SK-N-SH treated with all-trans-retinoic acid at 6 μM for 48 hours (cell line): ENCODE data around the gene ANLN.

ENCODE experiments used
- ATAC-seq: fragments of 200-7000 bp; cut with Tn5 transposase; 3 replicates; pipeline ENCODE4 v1.9.1; 2020; ENCODE audit warnings: mild to moderate bottlenecking, moderate library complexity
- ARNTL ChIP-seq: fragments of 450-650 bp; formaldehyde crosslinking; IDR thresholded peaks from 2 replicates; pipeline ENCODE4 v1.5.0; 2020; ENCODE audit warnings: low read depth, mild to moderate bottlenecking, moderate library complexity, borderline replicate concordance
- BACH2 ChIP-seq: fragments of 250-450 bp; sonication (Bioruptor Pico); IDR thresholded peaks from 2 replicates; pipeline ENCODE4 v1.9.0; 2021; ENCODE audit warnings: mild to moderate bottlenecking, borderline replicate concordance
- CSDC2 ChIP-seq: fragments of 250-450 bp; sonication (Bioruptor Pico); IDR thresholded peaks from 2 replicates; pipeline ENCODE4 v1.5.0; 2020; ENCODE audit warnings: mild to moderate bottlenecking, moderate library complexity
- CSRNP3 ChIP-seq: fragments of 250-450 bp; sonication (Bioruptor Pico); IDR thresholded peaks from 2 replicates; pipeline ENCODE4 v1.5.1; 2021; ENCODE audit warnings: mild to moderate bottlenecking, moderate library complexity
- ESRRG ChIP-seq: fragments of 250-450 bp; sonication (Bioruptor Pico); IDR thresholded peaks from 2 replicates; pipeline ENCODE4 v1.6.1; 2021; ENCODE audit warnings: mild to moderate bottlenecking
- ISL1 ChIP-seq: fragments of 250-450 bp; sonication (Bioruptor Pico); IDR thresholded peaks from 2 replicates; pipeline ENCODE4 v2.1.2; 2022; ENCODE audit warnings: mild to moderate bottlenecking, moderate library complexity
- OSR1 ChIP-seq: fragments of 250-450 bp; sonication (Bioruptor Pico); IDR thresholded peaks from 2 replicates; pipeline ENCODE4 v1.8.0; 2022; ENCODE audit warnings: moderate library complexity, mild to moderate bottlenecking, inconsistent platforms
- PATZ1 ChIP-seq: fragments of 250-450 bp; sonication (Bioruptor Pico); IDR thresholded peaks from 2 replicates; pipeline ENCODE4 v1.8.0; 2020; ENCODE audit warnings: mild to moderate bottlenecking, moderate library complexity, borderline replicate concordance
- PPARA ChIP-seq: fragments of 250-450 bp; sonication (Bioruptor Pico); IDR thresholded peaks from 2 replicates; pipeline ENCODE4 v1.5.0; 2020; ENCODE audit warnings: mild to moderate bottlenecking, borderline replicate concordance
- RARB ChIP-seq: fragments of 250-450 bp; sonication (Bioruptor Pico); IDR thresholded peaks from 2 replicates; pipeline ENCODE4 v1.8.0; 2021; ENCODE audit warnings: mild to moderate bottlenecking, moderate library complexity
- SNAI2 ChIP-seq: fragments of 250-450 bp; sonication (Bioruptor Pico); IDR thresholded peaks from 2 replicates; pipeline ENCODE4 v1.5.0; 2020; ENCODE audit warnings: mild to moderate bottlenecking, moderate library complexity
- TCF4 ChIP-seq: fragments of 250-450 bp; sonication (Bioruptor Pico); IDR thresholded peaks from 2 replicates; pipeline ENCODE4 v1.8.0; 2021; ENCODE audit warnings: mild to moderate bottlenecking, moderate library complexity, borderline replicate concordance
- TOX ChIP-seq: fragments of 250-450 bp; sonication (Bioruptor Pico); IDR thresholded peaks from 2 replicates; pipeline ENCODE4 v1.8.0; 2021; ENCODE audit warnings: mild to moderate bottlenecking, moderate library complexity, borderline replicate concordance
- ZC3H10 ChIP-seq: fragments of 250-450 bp; sonication (Bioruptor Pico); IDR thresholded peaks from 2 replicates; pipeline ENCODE4 v1.5.1; 2021; ENCODE audit warnings: mild to moderate bottlenecking, moderate library complexity
- ZFP3 ChIP-seq: fragments of 250-450 bp; sonication (Bioruptor Pico); IDR thresholded peaks from 2 replicates; pipeline ENCODE4 v1.5.0; 2020; ENCODE audit warnings: mild to moderate bottlenecking, moderate library complexity
- ZFP30 ChIP-seq: fragments of 450-650 bp; formaldehyde crosslinking; IDR thresholded peaks from 2 replicates; pipeline ENCODE4 v1.5.0; 2022; ENCODE audit warnings: mild to moderate bottlenecking, moderate library complexity
- ZNF565 ChIP-seq: fragments of 450-650 bp; formaldehyde crosslinking; conservative IDR thresholded peaks from 2 replicates; pipeline ENCODE4 v1.5.0; 2020; ENCODE audit warnings: low read depth, mild to moderate bottlenecking, moderate library complexity
- ZNF70 ChIP-seq: fragments of 450-650 bp; formaldehyde crosslinking; IDR thresholded peaks from 2 replicates; pipeline ENCODE4 v1.5.0; 2020; ENCODE audit warnings: mild to moderate bottlenecking, moderate library complexity
- ZNF8 ChIP-seq: fragments of 450-650 bp; formaldehyde crosslinking; IDR thresholded peaks from 2 replicates; pipeline ENCODE4 v1.5.0; 2020; ENCODE audit warnings: mild to moderate bottlenecking, moderate library complexity
- TF ChIP-seq, protein P1 (sequence below): fragments of 250-450 bp; sonication (Bioruptor Pico); IDR thresholded peaks from 2 replicates; pipeline ENCODE4 v1.8.0; 2021; ENCODE audit warnings: low read depth, mild to moderate bottlenecking, moderate library complexity, borderline replicate concordance
- TF ChIP-seq, protein P2 (sequence below): fragments of 250-450 bp; sonication (Bioruptor Pico); IDR thresholded peaks from 2 replicates; pipeline ENCODE4 v1.5.0; 2020; ENCODE audit warnings: mild to moderate bottlenecking, moderate library complexity
- TF ChIP-seq, protein P3 (sequence below): fragments of 250-450 bp; sonication (Bioruptor Pico); IDR thresholded peaks from 2 replicates; pipeline ENCODE4 v1.5.1; 2020; ENCODE audit warnings: low read depth, mild to moderate bottlenecking, moderate library complexity

ANLN gene

GRCh38 chr7:36430186-36430585 is 40.5 kb downstream of the ANLN start:
- peak; percentile 39; the same call in 2 of the 3 replicates for ATAC-seq
- TF ChIP-seq ZFP30 (CRISPR knock-in tag) (no peak), TOX (no peak), ZNF70 (CRISPR knock-in tag) (no peak), ZFP3 (CRISPR knock-in tag) (0 out of 2 replicates have a peak, but pooled peaks have one; percentile 43), BACH2 (no peak), PPARA (CRISPR knock-in tag) (no peak), SNAI2 (CRISPR knock-in tag) (no peak), ESRRG (CRISPR knock-in tag) (no peak), PATZ1 (CRISPR knock-in tag) (peak; percentile 25; the same call in 1 of the 2 replicates), TCF4 (CRISPR knock-in tag) (no peak), RARB (CRISPR knock-in tag) (no peak), ARNTL (CRISPR knock-in tag) (no peak), ZNF8 (CRISPR knock-in tag) (no peak), CSRNP3 (CRISPR knock-in tag) (no peak), ZC3H10 (CRISPR knock-in tag) (no peak), OSR1 (CRISPR knock-in tag) (no peak), ISL1 (CRISPR knock-in tag) (peak; percentile 86)
- TF ChIP-seq, protein P1, sequence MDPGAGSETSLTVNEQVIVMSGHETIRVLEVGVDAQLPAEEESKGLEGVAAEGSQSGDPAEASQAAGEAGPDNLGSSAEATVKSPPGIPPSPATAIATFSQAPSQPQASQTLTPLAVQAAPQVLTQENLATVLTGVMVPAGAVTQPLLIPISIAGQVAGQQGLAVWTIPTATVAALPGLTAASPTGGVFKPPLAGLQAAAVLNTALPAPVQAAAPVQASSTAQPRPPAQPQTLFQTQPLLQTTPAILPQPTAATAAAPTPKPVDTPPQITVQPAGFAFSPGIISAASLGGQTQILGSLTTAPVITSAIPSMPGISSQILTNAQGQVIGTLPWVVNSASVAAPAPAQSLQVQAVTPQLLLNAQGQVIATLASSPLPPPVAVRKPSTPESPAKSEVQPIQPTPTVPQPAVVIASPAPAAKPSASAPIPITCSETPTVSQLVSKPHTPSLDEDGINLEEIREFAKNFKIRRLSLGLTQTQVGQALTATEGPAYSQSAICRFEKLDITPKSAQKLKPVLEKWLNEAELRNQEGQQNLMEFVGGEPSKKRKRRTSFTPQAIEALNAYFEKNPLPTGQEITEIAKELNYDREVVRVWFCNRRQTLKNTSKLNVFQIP (CRISPR knock-in tag) = no peak
- TF ChIP-seq, protein P2, sequence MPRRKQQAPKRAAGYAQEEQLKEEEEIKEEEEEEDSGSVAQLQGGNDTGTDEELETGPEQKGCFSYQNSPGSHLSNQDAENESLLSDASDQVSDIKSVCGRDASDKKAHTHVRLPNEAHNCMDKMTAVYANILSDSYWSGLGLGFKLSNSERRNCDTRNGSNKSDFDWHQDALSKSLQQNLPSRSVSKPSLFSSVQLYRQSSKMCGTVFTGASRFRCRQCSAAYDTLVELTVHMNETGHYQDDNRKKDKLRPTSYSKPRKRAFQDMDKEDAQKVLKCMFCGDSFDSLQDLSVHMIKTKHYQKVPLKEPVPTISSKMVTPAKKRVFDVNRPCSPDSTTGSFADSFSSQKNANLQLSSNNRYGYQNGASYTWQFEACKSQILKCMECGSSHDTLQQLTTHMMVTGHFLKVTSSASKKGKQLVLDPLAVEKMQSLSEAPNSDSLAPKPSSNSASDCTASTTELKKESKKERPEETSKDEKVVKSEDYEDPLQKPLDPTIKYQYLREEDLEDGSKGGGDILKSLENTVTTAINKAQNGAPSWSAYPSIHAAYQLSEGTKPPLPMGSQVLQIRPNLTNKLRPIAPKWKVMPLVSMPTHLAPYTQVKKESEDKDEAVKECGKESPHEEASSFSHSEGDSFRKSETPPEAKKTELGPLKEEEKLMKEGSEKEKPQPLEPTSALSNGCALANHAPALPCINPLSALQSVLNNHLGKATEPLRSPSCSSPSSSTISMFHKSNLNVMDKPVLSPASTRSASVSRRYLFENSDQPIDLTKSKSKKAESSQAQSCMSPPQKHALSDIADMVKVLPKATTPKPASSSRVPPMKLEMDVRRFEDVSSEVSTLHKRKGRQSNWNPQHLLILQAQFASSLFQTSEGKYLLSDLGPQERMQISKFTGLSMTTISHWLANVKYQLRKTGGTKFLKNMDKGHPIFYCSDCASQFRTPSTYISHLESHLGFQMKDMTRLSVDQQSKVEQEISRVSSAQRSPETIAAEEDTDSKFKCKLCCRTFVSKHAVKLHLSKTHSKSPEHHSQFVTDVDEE = no peak

GRCh38 chr7:36430881-36431280 is 41.2 kb downstream of the ANLN start:
- ATAC-seq = no peak
- TF ChIP-seq CSDC2 (CRISPR knock-in tag) = no peak
- TF ChIP-seq PATZ1 (CRISPR knock-in tag) = no peak
- no peak for TF ChIP-seq PPARA (CRISPR knock-in tag)
- TF ChIP-seq TCF4 (CRISPR knock-in tag) = no peak
- TF ChIP-seq ZNF565 (CRISPR knock-in tag) = no peak
- no peak for TF ChIP-seq ZFP3 (CRISPR knock-in tag)
- TF ChIP-seq CSRNP3 (CRISPR knock-in tag) = no peak
- TF ChIP-seq ZFP30 (CRISPR knock-in tag) = no peak
- no peak for TF ChIP-seq ISL1 (CRISPR knock-in tag)
- TF ChIP-seq OSR1 (CRISPR knock-in tag) = no peak
- no peak for TF ChIP-seq TOX
- TF ChIP-seq ZNF70 (CRISPR knock-in tag) = no peak
- TF ChIP-seq ZC3H10 (CRISPR knock-in tag) = no peak
- TF ChIP-seq RARB (CRISPR knock-in tag) = no peak
- no peak for TF ChIP-seq ZNF8 (CRISPR knock-in tag)
- TF ChIP-seq, protein P1 (CRISPR knock-in tag) = no peak
- TF ChIP-seq, protein P3, sequence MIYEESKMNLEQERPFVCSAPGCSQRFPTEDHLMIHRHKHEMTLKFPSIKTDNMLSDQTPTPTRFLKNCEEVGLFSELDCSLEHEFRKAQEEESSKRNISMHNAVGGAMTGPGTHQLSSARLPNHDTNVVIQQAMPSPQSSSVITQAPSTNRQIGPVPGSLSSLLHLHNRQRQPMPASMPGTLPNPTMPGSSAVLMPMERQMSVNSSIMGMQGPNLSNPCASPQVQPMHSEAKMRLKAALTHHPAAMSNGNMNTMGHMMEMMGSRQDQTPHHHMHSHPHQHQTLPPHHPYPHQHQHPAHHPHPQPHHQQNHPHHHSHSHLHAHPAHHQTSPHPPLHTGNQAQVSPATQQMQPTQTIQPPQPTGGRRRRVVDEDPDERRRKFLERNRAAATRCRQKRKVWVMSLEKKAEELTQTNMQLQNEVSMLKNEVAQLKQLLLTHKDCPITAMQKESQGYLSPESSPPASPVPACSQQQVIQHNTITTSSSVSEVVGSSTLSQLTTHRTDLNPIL (CRISPR knock-in tag) = no peak
